Mucosa of rectum (tissue), 2 donors: ENCODE measurements around the gene USP38.
A peak's percentile ranks its signal among the peaks of the same experiment; 100 is the strongest.
"Not testable (repeated sequence)": the region's sequence is repeated elsewhere in the genome, so short reads cannot be mapped to it uniquely, and the experiment has no call there.

ENCODE experiments used
- H3K27ac ChIP-seq, 2 donors: one replicate each; pipeline ENCODE4 v1.7.0; 2013; ENCODE audit warnings: inconsistent platforms in 2 of 2, low read depth in 2 of 2, low read length in 2 of 2
- H3K27me3 ChIP-seq, 2 donors: one replicate each; pipeline ENCODE4 v1.7.0; 2013; ENCODE audit warnings: low read length in 2 of 2; ENCODE audit not compliant: control insufficient read depth in 2 of 2, insufficient read depth in 2 of 2
- H3K36me3 ChIP-seq, 2 donors: one replicate each; pipeline ENCODE4 v1.7.0; 2013; ENCODE audit warnings: low read length in 2 of 2; ENCODE audit not compliant: control insufficient read depth in 2 of 2, insufficient read depth in 2 of 2
- H3K4me1 ChIP-seq, 2 donors: one replicate each; pipeline ENCODE4 v1.7.0; 2013; ENCODE audit warnings: low read length in 2 of 2, mild to moderate bottlenecking in 1 of 2; ENCODE audit not compliant: control insufficient read depth in 2 of 2, insufficient read depth in 2 of 2
- H3K4me3 ChIP-seq, 2 donors: one replicate each; pipeline ENCODE4 v1.7.0; 2013; ENCODE audit warnings: low read length in 2 of 2
- H3K9ac ChIP-seq, 2 donors: one replicate each; pipeline ENCODE4 v1.7.0; 2013; ENCODE audit warnings: low read length in 2 of 2, low read depth in 1 of 2, mild to moderate bottlenecking in 1 of 2
- H3K9me3 ChIP-seq, 2 donors: one replicate each; pipeline ENCODE4 v1.7.0; 2013; ENCODE audit warnings: low read length in 2 of 2; ENCODE audit not compliant: control insufficient read depth in 2 of 2
- donor health status: healthy.
- donor health status: Normal muscosa, but diverticular disease.

The USP38 gene

DNA sequence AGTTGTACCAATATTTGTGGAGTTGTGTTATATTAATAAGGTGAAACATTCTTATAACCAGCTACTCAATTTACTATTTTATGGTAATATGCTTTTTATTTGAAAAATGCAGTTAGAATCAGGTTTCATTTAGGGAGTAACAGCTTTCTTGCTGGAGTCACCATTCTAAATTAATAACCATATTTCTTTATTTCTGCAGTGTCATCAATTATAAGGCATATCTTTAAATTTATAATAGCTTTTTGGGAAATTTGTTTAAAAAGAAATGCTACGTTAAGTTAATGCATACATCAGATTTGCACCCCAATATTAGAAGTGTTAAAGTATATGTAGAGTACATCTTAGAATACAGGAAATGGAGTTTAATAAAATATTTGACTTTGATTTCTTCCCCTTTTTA lies 18.9 kb downstream of the USP38 start:
- H3K27ac ChIP-seq, result no peak overlapping the region
- H3K9me3 ChIP-seq, result no peaks in the 10 kb centered on the region
- no peaks in the 10 kb centered on the region for H3K4me1 ChIP-seq
- no peaks in the 10 kb centered on the region for H3K27me3 ChIP-seq
- H3K36me3 ChIP-seq, result peaks cover 32 to 55% of the 10 kb centered on the region in 2 donors
- H3K4me3 ChIP-seq, result no peak overlapping the region
- no peak overlapping the region for H3K9ac ChIP-seq

DNA sequence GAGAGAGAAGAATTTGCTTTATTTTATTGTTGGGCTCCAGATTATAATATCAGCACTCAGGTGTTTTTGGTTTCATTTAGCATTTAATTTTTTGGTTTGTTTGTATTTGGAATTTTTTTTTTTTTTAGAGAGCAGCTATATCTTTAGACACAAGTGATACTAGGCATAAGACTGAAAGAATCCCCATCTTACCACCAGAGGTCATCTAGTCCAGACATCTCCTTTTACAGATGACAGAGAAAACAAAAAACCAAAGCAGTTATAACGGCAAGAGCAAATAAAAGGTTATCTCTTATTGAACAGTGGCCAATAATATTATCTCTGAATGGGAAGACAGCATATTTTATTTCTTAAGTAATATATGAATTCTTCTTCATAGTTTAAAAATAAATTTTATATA lies 22.8 kb downstream of the USP38 start:
- no peaks in the 10 kb centered on the region for H3K4me1 ChIP-seq
- H3K27ac ChIP-seq, result no peak overlapping the region
- peaks cover 21 to 37% of the 10 kb centered on the region in 2 donors for H3K36me3 ChIP-seq
- H3K27me3 ChIP-seq, result no peaks in the 10 kb centered on the region
- H3K4me3 ChIP-seq, result no peak overlapping the region
- H3K9ac ChIP-seq, result no peak overlapping the region
- H3K9me3 ChIP-seq, result no peaks in the 10 kb centered on the region

DNA sequence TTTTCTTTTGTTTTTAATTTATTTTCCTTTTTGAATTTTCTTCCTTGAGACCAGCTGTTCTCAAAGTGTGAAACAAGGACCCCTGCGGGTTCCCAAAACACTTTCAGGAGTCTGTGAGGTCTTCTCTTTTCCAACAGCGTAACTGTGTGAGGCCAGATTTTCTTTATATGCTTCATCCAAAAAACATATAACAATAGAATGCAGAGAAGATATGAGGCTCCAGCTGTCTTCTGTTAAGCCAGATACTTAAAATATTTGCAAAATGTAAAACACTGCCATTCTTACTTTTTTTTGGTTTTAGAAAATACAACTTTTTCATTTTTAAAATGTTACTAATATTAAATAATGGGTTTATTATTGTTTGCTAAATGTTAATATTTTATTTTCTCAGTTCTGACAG lies 27.8 kb downstream of the USP38 start:
- Histone ChIP-seq H3K27me3 (no peaks in the 10 kb centered on the region), H3K9ac (no peak overlapping the region), H3K9me3 (no peaks in the 10 kb centered on the region), H3K27ac (no peak overlapping the region), H3K4me1 (no peaks in the 10 kb centered on the region), H3K36me3 (peaks cover 24 to 31% of the 10 kb centered on the region in 2 donors), H3K4me3 (no peak overlapping the region)

DNA sequence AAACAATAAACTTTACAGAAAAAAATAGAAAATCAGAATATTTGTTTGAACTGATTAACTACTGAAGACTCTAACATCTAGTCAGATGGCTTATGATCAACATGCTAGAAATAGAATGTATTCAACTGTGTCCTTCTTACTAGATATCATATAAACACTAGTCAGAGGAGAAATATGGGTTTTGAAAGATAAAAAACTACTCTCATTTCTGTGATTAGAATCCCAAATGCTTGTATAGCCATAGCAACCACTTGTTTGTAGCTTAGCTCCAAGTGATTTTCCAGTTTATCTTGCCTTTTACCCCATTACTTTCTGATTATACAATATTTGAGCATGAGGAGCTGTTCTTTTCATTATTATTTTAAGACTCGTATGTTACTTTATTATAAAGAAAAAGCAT lies 31.2 kb downstream of the USP38 start:
- no peak overlapping the region for H3K27ac ChIP-seq

DNA sequence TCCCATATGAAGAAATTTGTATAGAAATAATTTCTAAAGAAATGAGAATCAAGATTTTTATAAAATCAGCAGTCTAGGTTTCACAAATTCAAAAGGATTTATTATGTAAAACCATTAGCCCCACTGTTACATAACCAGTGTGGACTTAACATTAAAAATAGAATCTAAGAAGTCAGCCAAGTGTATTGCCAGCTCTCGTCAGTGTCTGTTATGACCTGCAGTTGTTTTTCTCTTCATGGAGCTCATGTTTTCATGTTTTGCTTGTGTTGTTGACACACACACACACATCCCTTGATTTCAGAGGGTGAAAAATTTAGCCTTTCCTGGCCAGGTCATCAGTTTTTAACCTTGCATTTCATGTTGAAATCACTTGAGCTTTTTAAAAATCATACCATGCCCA lies 39.5 kb downstream of the USP38 start:
- H3K9ac ChIP-seq, result no peak overlapping the region
- peaks cover 4 to 7% of the 10 kb centered on the region in 2 donors for H3K4me1 ChIP-seq
- H3K4me3 ChIP-seq, result no peak overlapping the region
- H3K9me3 ChIP-seq, result no peaks in the 10 kb centered on the region
- peaks cover 3 to 4% of the 10 kb centered on the region in 2 donors for H3K36me3 ChIP-seq
- H3K27ac ChIP-seq, result no peak overlapping the region
- H3K27me3 ChIP-seq, result no peaks in the 10 kb centered on the region

More for the DNA sequence above, 31.2 kb downstream of the USP38 start:
- no peaks in the 10 kb centered on the region for H3K9me3 ChIP-seq
- no peak overlapping the region for H3K4me3 ChIP-seq
- H3K27me3 ChIP-seq, result no peaks in the 10 kb centered on the region
- no peak overlapping the region for H3K9ac ChIP-seq
- no peaks in the 10 kb centered on the region for H3K4me1 ChIP-seq
- peaks cover 23 to 28% of the 10 kb centered on the region in 2 donors for H3K36me3 ChIP-seq

DNA sequence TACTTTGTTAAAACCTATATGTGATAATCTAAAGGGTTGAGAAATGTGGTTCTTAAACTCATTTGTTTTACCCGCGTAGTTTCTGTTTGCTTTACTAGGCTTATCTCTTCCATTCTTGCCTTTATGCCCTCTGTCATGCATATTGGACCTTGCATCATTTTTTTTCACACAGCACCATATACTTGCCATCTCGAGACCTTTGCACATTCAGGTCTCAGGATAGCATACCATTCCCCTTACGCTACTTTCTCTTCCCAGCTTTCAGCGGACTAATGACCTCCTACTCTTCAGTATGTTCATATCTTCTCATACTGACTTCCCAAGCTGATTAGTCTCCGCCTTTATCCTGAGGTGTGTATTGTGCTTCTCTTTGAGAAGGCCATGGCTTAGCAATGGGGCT lies 40.5 kb downstream of the USP38 start:
- no peak overlapping the region for H3K4me3 ChIP-seq
- peak overlapping the region in 1 of 2 donors; percentile 22 for H3K27ac ChIP-seq
- H3K4me1 ChIP-seq, result peaks cover 4 to 7% of the 10 kb centered on the region in 2 donors
- no peaks in the 10 kb centered on the region for H3K9me3 ChIP-seq
- H3K36me3 ChIP-seq, result peaks cover 2 to 4% of the 10 kb centered on the region in 2 donors
- no peak overlapping the region for H3K9ac ChIP-seq
- H3K27me3 ChIP-seq, result no peaks in the 10 kb centered on the region

DNA sequence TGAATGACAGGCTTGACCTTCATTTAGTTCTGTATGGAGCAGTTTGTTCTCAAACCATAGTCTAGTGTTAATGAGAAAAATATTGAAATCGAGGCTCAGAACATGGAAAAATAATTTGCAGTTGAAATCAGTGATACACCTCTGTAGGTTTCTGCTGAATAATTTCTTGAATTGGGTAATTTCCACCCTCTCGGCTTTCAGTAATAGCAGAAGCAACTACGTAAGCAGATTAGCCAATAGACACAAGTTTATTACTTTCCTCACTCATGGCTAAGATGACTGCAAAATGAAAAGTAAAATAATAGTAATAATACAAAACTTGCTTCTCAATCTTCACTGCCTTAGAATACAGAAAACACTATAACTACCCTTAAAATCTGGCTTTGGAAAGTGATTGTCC lies 46.0 kb downstream of the USP38 start:
- Histone ChIP-seq H3K36me3 (no peaks in the 10 kb centered on the region), H3K4me1 (no peaks in the 10 kb centered on the region), H3K9me3 (no peaks in the 10 kb centered on the region), H3K9ac (no peak overlapping the region), H3K27ac (no peak overlapping the region), H3K27me3 (no peaks in the 10 kb centered on the region), H3K4me3 (no peak overlapping the region)

DNA sequence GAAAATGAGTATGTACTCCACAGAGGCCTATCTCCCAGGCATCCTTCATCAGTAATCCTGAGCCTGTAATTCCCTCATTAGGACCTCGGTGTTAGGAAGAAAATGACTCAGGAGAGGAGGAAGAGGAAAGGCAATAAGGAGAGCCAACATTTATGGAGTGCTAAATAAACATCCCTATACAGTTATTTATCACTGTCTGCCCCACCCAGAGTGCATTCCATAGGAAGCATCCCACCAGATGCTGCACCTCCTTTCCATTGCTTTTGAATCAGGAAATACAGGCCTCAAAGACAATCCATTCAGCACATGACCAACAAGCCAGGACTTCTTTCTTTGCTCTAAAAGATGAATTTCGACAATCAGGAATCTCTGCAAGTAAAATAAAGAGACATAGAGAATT lies 47.6 kb downstream of the USP38 start:
- Histone ChIP-seq H3K4me1 (no peaks in the 10 kb centered on the region), H3K4me3 (no peak overlapping the region), H3K27ac (no peak overlapping the region), H3K9me3 (no peaks in the 10 kb centered on the region), H3K36me3 (no peaks in the 10 kb centered on the region), H3K27me3 (no peaks in the 10 kb centered on the region), H3K9ac (no peak overlapping the region)

DNA sequence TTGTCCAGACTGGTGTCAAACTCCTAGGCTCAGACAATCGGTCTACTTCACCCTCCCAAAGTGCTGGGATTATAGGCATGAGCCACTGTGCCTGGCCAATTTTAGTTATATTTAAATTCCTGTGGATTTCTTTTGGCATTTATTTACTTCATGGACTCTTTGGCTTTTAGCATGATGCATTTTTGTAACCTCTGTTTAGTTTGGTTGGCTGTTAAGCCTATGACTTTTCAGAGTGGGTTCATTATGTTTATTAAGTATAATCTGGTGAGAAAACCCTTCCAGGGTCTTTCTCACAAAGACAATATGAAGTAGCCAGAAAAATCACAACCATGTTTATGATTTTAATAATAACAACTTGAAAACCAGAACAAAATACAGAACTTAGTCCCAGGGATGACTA lies 49.4 kb downstream of the USP38 start:
- Histone ChIP-seq H3K9ac (no peak overlapping the region), H3K4me1 (no peaks in the 10 kb centered on the region), H3K27me3 (no peaks in the 10 kb centered on the region), H3K27ac (no peak overlapping the region), H3K36me3 (no peaks in the 10 kb centered on the region), H3K9me3 (no peaks in the 10 kb centered on the region), H3K4me3 (no peak overlapping the region)

DNA sequence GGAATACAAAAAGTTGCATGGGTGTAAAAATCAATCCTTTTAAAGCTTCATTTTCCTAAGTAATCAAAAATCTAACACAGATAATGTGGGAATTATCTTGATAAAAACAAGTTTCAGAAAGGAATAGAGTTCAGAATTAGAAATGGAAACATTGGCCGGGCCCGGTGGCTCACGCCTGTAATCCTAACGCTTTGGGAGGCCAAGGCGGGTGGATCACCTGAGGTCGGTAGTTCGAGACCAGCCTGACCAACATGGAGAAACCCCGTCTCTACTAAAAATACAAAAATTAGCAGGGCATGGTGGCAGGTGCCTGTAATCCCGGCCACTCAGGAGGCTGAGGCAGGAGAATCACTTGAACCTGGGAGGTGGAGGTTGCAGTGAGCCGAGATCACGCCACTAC lies 52.5 kb downstream of the USP38 start:
- not testable (repeated sequence) for H3K27me3 ChIP-seq, H3K27ac ChIP-seq, H3K4me3 ChIP-seq, H3K4me1 ChIP-seq, H3K36me3 ChIP-seq, H3K9me3 ChIP-seq, H3K9ac ChIP-seq
